ENCODE results near the gene DNAH8.

DNA sequence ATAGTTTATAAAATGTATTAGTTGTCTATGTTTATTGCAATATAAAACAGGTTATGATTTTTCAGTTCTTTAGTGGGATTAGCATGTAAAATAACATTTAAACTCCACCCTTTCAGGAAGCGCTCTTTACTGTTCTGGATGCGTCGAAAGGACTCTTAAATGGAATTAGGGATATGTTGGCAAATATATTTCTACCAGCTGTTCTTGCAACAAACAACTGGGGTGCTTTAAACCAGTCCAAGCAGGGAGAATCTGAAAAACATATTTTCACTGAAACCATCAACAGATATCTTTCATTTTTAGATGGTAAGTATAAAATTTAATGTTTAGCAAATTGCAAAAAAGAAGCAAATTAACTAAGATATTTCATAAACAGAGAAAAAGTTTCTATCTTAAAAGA lies 21.8 kb downstream of the DNAH8 start:
- TF ChIP-seq, protein P1, sequence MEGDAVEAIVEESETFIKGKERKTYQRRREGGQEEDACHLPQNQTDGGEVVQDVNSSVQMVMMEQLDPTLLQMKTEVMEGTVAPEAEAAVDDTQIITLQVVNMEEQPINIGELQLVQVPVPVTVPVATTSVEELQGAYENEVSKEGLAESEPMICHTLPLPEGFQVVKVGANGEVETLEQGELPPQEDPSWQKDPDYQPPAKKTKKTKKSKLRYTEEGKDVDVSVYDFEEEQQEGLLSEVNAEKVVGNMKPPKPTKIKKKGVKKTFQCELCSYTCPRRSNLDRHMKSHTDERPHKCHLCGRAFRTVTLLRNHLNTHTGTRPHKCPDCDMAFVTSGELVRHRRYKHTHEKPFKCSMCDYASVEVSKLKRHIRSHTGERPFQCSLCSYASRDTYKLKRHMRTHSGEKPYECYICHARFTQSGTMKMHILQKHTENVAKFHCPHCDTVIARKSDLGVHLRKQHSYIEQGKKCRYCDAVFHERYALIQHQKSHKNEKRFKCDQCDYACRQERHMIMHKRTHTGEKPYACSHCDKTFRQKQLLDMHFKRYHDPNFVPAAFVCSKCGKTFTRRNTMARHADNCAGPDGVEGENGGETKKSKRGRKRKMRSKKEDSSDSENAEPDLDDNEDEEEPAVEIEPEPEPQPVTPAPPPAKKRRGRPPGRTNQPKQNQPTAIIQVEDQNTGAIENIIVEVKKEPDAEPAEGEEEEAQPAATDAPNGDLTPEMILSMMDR (IDR thresholded peaks at IDR 0.05) = no peak
- no peak for TF ChIP-seq EP300 (IDR thresholded peaks at IDR 0.05)

Measured in tibial nerve (tissue), 4 donors.